Activated naive CD8-positive, alpha-beta T cell treated with anti-CD3 and anti-CD28 coated beads for 36 hours (primary cell): ENCODE measurements around the gene A3GALT2. TPM values are rescaled to one million over a fixed set of nuclear protein-coding genes. Genes with fewer than 3 reads are reported as not detected.

Source experiments
- DNase-seq: peaks from one replicate; pipeline ENCODE4 v3.0.0; 2021
- H3K27ac Mint-ChIP-seq: one replicate; pipeline ENCODE4 v1.8.0; 2022; ENCODE audit warnings: mild to moderate bottlenecking, moderate library complexity, mixed read lengths
- H3K27me3 Mint-ChIP-seq: one replicate; pipeline ENCODE4 v1.8.0; 2022; ENCODE audit warnings: mild to moderate bottlenecking, mixed read lengths
- H3K36me3 Mint-ChIP-seq: one replicate; pipeline ENCODE4 v1.8.0; 2021; ENCODE audit warnings: mild to moderate bottlenecking, mixed read lengths
- H3K4me1 Mint-ChIP-seq: one replicate; pipeline ENCODE4 v1.8.0; 2021; ENCODE audit warnings: mixed read lengths
- H3K4me3 Mint-ChIP-seq: one replicate; pipeline ENCODE4 v1.8.0; 2022; ENCODE audit warnings: mild to moderate bottlenecking, moderate library complexity, mixed read lengths
- H3K9me3 Mint-ChIP-seq: one replicate; pipeline ENCODE4 v1.8.0; 2022; ENCODE audit warnings: mixed read lengths
- total RNA-seq, 2 experiments: library from RNA; stranded (reverse); gene quantifications; one replicate each; pipeline ENCODE4 v1.2.3, GENCODE V29; 2021

A3GALT2 gene
- total RNA-seq, 2 experiments from 2014 or later: not detected

DNA sequence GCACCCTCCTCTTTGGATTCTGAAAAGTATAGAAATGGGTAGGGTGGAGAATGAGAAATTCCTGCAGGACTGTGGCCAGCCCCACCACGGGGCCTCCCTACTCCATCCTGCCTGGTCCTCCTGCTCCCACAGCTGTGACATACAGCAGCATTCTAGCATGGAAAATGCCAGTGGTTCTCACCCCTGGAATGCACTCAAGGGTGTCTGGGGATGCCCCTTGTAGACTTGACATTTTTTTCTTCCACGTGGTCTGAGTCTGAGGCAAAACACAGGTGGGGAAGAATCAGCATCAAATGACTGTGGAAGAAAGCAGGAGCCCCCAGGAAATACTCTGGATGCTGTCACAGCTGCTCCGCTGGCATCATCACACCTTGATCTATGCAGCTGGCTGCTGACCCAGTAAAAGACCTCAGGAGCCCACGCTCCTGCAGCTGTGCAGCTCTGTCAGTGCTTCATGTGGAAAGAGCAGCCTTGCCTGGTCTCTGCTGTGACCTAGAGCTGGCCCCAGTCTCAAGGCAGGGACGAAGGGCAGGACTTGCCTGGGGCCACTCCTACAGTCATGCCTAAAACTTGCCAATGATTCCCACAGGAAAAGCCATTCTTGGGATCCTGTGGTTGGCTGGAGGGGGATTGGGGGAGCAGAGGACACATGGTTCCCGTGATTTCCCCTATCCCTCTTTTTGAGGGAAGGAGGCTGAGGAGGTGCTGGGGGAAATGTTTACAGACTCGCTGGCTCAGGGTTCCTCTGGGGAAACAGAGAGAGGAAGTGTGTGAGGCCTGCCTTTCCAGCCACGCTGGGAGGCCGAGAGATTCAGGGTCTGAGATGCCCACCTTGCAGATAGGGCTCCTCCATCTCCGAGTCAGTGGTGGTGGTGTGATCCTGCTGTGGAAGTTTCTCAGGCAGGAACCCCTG, 10.8 kb upstream of the A3GALT2 start:
- DNase-seq: no peak
- Mint-ChIP-seq H3K9me3 (no peaks in the 10 kb centered on the region), H3K27ac (no peak overlapping the region), H3K27me3 (no peaks in the 10 kb centered on the region), H3K36me3 (peaks cover 8% of the 10 kb centered on the region), H3K4me3 (no peak overlapping the region), H3K4me1 (peaks cover 6% of the 10 kb centered on the region)

DNA sequence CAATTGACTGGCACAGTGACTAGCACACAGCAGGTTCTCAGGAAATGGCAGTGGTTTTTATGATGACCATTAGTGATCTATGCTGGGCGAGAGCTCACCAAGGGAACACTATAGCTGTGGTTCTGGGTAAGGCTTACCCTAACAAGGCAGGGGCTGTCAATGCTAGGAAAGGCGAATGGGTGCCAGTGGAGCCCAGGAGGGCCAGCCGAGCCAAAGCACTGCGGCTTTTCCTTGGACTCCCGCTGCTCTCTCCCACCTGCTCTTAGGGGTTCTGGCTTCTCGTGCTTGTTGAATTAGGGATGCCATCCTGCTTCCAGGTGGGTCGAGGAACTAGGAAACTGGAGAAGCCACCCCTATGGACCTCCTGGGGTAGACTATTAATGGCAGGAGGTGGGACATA, 10.0 kb upstream of the A3GALT2 start:
- Mint-ChIP-seq H3K36me3 (peaks cover 10% of the 10 kb centered on the region), H3K4me3 (no peak overlapping the region), H3K27me3 (no peaks in the 10 kb centered on the region), H3K27ac (no peak overlapping the region), H3K9me3 (no peaks in the 10 kb centered on the region), H3K4me1 (peaks cover 6% of the 10 kb centered on the region)
- DNase-seq: no peak

DNA sequence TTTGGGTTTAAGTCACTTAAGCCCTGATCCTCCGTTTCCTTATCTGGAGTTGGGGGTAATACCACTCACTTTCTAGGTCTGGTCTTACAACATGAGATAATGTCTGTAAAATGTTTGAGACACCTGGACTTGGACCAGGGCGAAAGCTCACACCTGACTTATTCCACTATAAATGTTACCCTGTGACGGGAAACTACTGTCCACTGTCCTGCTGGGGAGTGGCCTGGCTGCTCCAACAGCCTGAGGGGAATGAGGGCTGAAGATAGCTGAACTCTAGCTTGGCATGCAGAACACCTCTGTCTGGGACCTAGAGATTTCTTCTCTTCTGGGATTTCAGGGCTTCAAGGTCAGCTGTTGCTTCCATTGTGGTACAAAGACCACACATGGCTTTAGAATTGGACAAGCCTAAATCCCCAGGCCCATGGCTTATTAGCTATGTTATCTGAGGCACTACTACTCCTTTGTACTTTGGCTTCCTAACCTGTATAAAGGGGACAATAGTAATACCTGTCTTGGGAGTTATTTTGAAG, 9.5 kb upstream of the A3GALT2 start:
- Mint-ChIP-seq H3K36me3 (peaks cover 13% of the 10 kb centered on the region), H3K27me3 (no peaks in the 10 kb centered on the region), H3K4me1 (peaks cover 6% of the 10 kb centered on the region), H3K27ac (no peak overlapping the region), H3K9me3 (no peaks in the 10 kb centered on the region), H3K4me3 (no peak overlapping the region)
- DNase-seq: no peak

DNA sequence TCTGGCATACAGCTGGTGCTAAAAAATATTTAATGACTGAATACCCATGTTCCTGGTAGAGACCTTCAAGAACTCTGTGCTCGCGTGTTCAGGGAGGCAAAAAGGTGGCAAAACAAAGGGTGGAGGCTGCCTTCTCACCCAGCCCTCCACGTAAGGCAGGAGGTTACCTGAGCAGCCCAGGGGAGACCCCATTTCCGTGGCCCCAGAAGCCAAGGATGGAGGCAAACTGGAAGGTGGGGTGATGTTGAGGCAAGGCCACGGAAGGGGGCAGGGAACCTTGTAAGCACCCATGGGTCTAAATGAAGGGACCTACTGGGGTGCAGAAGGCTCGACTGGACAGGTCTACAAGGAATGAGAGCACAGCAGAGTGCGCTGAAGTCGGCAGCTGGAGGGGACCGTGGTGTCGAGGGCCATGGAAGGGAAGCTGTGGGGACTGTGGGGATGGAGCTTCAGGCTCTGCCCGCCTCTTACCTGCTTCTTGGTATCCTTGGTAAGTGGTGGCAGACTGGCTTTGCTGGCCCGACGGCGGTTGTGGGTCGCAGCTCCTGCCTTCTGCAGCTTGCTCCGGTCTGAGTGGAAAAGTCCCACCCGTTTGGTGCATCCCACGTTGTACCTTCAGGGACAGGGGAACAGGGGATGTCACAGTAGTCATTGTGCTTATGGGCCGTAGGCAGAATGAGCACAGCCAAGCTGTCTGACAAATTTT, 8.9 kb upstream of the A3GALT2 start:
- Mint-ChIP-seq H3K27ac (no peak overlapping the region), H3K27me3 (no peaks in the 10 kb centered on the region), H3K9me3 (no peaks in the 10 kb centered on the region), H3K4me3 (no peak overlapping the region), H3K36me3 (peaks cover 13% of the 10 kb centered on the region), H3K4me1 (no peaks in the 10 kb centered on the region)
- no peak for DNase-seq

GRCh38 chr1:33328817-33329216, 7.9 kb upstream of the A3GALT2 start:
- H3K27ac Mint-ChIP-seq: no peak overlapping the region
- H3K4me3 Mint-ChIP-seq: no peak overlapping the region
- DNase-seq: no peak
- H3K9me3 Mint-ChIP-seq: no peaks in the 10 kb centered on the region
- H3K27me3 Mint-ChIP-seq: no peaks in the 10 kb centered on the region
- H3K36me3 Mint-ChIP-seq: peaks cover 13% of the 10 kb centered on the region
- H3K4me1 Mint-ChIP-seq: no peaks in the 10 kb centered on the region

- no peaks in the 10 kb centered on the region for H3K4me1 Mint-ChIP-seq
- no peak for DNase-seq
- H3K4me3 Mint-ChIP-seq: no peak overlapping the region
- H3K27me3 Mint-ChIP-seq: no peaks in the 10 kb centered on the region
- H3K36me3 Mint-ChIP-seq: peaks cover 10% of the 10 kb centered on the region
- no peaks in the 10 kb centered on the region for H3K9me3 Mint-ChIP-seq
- H3K27ac Mint-ChIP-seq: no peak overlapping the region
These were observed 6.9 kb upstream of the A3GALT2 start for GRCh38 chr1:33327587-33328325.

- peaks cover 10% of the 10 kb centered on the region for H3K36me3 Mint-ChIP-seq
- H3K4me1 Mint-ChIP-seq: no peaks in the 10 kb centered on the region
- H3K27ac Mint-ChIP-seq: no peak overlapping the region
- H3K27me3 Mint-ChIP-seq: no peaks in the 10 kb centered on the region
- no peak for DNase-seq
- no peaks in the 10 kb centered on the region for H3K9me3 Mint-ChIP-seq
- H3K4me3 Mint-ChIP-seq: no peak overlapping the region
These were observed 5.9 kb upstream of the A3GALT2 start for GRCh38 chr1:33326785-33327184.

DNA sequence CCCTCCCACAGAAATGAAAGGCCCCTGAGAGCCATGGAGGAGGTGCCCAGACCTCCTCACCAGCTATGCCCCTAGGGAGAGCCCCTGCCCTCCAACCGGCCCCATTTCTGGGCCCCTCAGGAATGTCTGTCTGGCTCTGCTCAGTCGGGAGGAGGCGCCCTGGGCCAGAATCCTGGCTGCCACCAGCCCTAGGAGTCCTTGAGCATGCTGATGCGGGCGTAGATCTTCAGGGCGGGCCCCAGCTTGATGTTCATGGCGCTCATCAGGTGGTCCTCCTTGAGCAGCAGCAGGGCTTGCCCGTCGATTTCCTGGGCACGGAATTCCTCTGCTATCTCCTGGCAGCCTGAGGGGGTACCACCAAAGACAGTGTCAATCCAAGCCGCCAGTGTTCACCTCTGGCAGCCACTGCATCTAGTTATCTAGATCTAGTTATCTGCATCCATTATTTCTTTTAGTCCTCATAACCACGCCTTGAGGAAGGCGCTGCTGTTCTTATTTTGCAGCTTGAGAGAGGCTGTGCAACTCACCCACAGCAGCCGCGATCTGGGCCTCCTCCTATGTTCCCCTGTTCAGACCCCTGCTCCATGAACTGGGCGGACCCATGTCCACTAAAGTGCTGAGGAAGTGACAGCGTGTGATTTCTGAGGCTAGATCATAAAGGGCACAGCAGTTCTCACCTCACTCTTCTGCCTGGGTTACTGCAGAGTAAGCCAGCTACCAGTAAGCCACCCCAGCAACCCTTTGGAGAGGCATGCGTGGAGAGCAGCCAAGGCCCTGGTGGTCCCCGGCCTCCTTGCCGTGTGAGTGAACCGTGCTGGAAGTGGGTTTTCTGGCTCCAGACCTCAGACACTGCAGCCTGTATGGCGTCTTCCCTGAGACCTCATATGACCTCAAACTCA, 4.0 kb upstream of the A3GALT2 start:
- H3K9me3 Mint-ChIP-seq: no peaks in the 10 kb centered on the region
- no peak overlapping the region for H3K4me3 Mint-ChIP-seq
- no peaks in the 10 kb centered on the region for H3K4me1 Mint-ChIP-seq
- no peaks in the 10 kb centered on the region for H3K27me3 Mint-ChIP-seq
- peaks cover 10% of the 10 kb centered on the region for H3K36me3 Mint-ChIP-seq
- H3K27ac Mint-ChIP-seq: no peak overlapping the region
- no peak for DNase-seq

GRCh38 chr1:33323663-33324477, 3.0 kb upstream of the A3GALT2 start:
- Mint-ChIP-seq H3K4me1 (no peaks in the 10 kb centered on the region), H3K27ac (no peak overlapping the region), H3K9me3 (no peaks in the 10 kb centered on the region), H3K36me3 (peaks cover 10% of the 10 kb centered on the region), H3K27me3 (no peaks in the 10 kb centered on the region), H3K4me3 (no peak overlapping the region)
- no peak for DNase-seq

DNA sequence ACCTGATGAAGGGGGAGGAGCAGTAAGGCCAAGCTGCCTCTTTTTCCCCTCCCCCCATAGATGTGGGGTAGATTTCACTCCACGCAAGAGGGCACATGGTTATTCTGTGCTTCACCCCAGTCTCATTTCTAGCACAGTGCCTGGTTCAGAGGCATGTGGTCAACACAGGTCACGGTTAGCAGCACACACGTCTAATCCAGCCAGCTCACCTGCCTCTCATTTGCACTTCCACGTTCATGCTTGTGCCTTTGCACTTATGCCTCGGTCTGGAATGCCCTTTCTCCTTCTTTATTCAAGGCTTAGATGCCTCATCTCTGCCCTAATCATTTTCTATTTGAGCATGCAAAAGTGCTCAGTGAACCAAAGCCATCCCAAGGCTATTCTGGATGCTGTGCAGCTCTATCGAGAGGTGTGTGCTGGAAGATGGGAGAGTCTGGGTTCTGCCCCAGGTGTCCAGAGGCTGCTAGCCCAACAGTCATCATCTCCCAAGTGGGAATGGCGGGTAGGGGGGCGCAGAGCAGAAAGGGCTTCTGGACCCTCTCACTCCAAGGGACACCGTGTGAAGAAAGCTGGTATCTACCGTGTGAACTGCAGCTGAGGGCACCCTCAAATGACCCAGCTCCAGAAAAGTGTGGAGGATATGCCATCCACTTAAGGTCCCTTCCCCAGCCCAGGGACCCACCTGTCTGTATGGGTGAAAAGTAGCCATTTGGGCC, 2.1 kb upstream of the A3GALT2 start:
- Mint-ChIP-seq H3K27ac (no peak overlapping the region), H3K4me3 (no peak overlapping the region), H3K9me3 (no peaks in the 10 kb centered on the region), H3K27me3 (no peaks in the 10 kb centered on the region), H3K36me3 (peaks cover 5% of the 10 kb centered on the region), H3K4me1 (no peaks in the 10 kb centered on the region)
- DNase-seq: no peak

- Mint-ChIP-seq H3K4me1 (no peaks in the 10 kb centered on the region), H3K4me3 (no peak overlapping the region)
These were observed 1.2 kb upstream of the A3GALT2 start for GRCh38 chr1:33322109-33322508.

DNA sequence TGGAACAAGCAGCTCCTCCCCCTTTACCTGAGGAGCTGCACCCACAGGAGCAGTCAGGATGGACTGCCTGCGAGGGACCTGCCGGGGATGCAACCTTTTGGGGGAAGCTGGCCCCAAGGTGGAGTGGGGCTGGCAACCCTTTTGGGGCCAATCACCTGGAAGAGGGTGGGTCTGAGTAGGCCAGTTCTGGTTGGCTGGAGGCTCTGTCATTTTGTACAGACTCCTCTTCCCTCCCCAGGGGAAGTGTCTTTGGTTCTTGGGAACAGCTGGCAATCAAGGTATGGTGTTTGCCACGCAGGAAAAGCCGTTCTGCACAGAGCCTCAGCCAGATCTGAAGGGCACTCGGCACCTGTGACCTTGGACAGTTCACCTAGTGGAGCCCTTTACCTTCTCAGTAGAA, 280 bp upstream of the A3GALT2 start:
- Mint-ChIP-seq H3K9me3 (no peaks in the 10 kb centered on the region), H3K27ac (no peak overlapping the region), H3K36me3 (peaks cover 5% of the 10 kb centered on the region), H3K27me3 (no peaks in the 10 kb centered on the region), H3K4me1 (no peaks in the 10 kb centered on the region), H3K4me3 (no peak overlapping the region)
- no peak for DNase-seq

More at GRCh38 chr1:33322109-33322508, 1.2 kb upstream of the A3GALT2 start:
- Mint-ChIP-seq H3K36me3 (peaks cover 5% of the 10 kb centered on the region), H3K27ac (no peak overlapping the region), H3K27me3 (no peaks in the 10 kb centered on the region), H3K9me3 (no peaks in the 10 kb centered on the region)
- DNase-seq: no peak

DNA sequence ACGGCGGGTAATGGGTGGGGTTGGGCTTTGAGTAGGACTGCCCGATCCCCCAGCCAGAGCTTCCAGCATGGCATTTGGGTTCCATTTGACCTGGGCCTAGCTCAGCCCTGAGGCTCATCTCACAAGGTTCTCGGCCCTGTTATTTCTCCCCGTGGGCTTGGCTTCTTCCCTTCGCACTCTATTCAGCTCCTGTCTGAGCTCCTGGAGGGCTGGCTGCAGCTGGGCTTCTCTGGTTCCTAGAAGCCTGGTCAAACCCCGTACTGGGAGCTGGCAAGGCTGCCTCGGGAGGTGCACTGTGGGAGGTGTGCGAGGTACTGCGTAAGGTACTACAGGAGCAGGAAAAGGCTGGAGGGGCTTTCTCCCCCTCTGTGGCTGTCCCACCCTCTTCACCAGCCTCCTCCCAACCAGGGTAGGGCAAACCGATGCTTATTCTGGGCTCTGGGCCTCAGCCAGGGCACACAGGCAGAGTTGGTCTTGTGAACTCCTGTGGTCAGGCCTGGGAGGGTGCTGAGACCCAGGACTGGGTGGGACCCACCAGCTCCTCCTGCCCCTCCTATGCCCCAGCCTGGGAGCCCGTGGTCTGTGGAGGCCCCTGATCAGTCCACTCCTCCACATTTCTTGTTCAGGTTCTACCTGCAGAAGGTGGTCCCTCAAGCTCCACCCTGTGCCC, 814 bp downstream of the A3GALT2 start:
- H3K4me1 Mint-ChIP-seq: no peaks in the 10 kb centered on the region
- no peaks in the 10 kb centered on the region for H3K36me3 Mint-ChIP-seq
- H3K27ac Mint-ChIP-seq: no peak overlapping the region
- no peak for DNase-seq
- no peaks in the 10 kb centered on the region for H3K9me3 Mint-ChIP-seq
- no peak overlapping the region for H3K4me3 Mint-ChIP-seq
- H3K27me3 Mint-ChIP-seq: no peaks in the 10 kb centered on the region
